Small intestine (tissue), 7 donors: Measurements from ENCODE around the gene C13orf42. TPM values are rescaled to one million over a fixed set of nuclear protein-coding genes. Genes with fewer than 3 reads are reported as not detected.

ENCODE experiments used
- DNase-seq, 2 donors: peaks; one replicate each; pipeline versions ENCODE4 v3.0.0 to v3.0.0-alpha.2; 2013
- FAIRE-seq: peaks from 2 replicates; lab custom pipeline; 2012; peaks lifted over from hg19 to GRCh38; lab: Jason Lieb, UNC
- H3K27ac ChIP-seq, 3 donors: one replicate each; pipeline ENCODE4 v1.5.1; 2013; ENCODE audit warnings: low read length in 2 of 3, mild to moderate bottlenecking in 2 of 3, control low read depth in 1 of 3, inconsistent platforms in 1 of 3, low read depth in 1 of 3, moderate library complexity in 1 of 3
- H3K27me3 ChIP-seq, 3 donors: one replicate each; pipeline ENCODE4 v1.6.1; 2013; ENCODE audit warnings: low read length in 3 of 3, inconsistent platforms in 1 of 3; ENCODE audit not compliant: control insufficient read depth in 3 of 3, insufficient read depth in 3 of 3
- H3K36me3 ChIP-seq, 3 donors: one replicate each; pipeline ENCODE4 v1.6.1; 2013; ENCODE audit warnings: low read length in 3 of 3, inconsistent platforms in 1 of 3, low read depth in 1 of 3, mild to moderate bottlenecking in 1 of 3, moderate library complexity in 1 of 3; ENCODE audit not compliant: control insufficient read depth in 3 of 3, insufficient read depth in 2 of 3
- H3K4me1 ChIP-seq, 3 donors: one replicate each; pipeline ENCODE4 v1.6.1; 2013; ENCODE audit warnings: low read length in 2 of 3, inconsistent platforms in 1 of 3, low read depth in 1 of 3, mild to moderate bottlenecking in 1 of 3, moderate library complexity in 1 of 3; ENCODE audit not compliant: control insufficient read depth in 3 of 3, insufficient read depth in 2 of 3
- H3K4me3 ChIP-seq, 3 donors: one replicate each; pipeline ENCODE4 v1.5.1; 2013; ENCODE audit warnings: low read length in 3 of 3, control low read depth in 1 of 3, inconsistent platforms in 1 of 3, low read depth in 1 of 3, mild to moderate bottlenecking in 1 of 3, moderate library complexity in 1 of 3
- H3K9me3 ChIP-seq, 2 donors: one replicate each; pipeline ENCODE4 v1.6.1; 2013; ENCODE audit warnings: low read depth in 1 of 2, low read length in 1 of 2; ENCODE audit not compliant: control insufficient read depth in 2 of 2, insufficient read depth in 1 of 2
- WGBS, 3 donors: extraction: QIAGEN DNeasy Blood & Tissue Kit; methylation state at CpG; one replicate each; pipeline ENCODE4 v1.1.7; 2013; 5-methylcytosine and 5-hydroxymethylcytosine counted together
- polyA plus RNA-seq, 4 donors: library from polyadenylated mRNA; stranded (reverse) in 3 of 4; unstranded in 1 of 4; fragments of 200-250 nt in 3 of 4; fragments of 120-200 nt in 1 of 4; gene quantifications; one replicate each; pipeline versions ENCODE4 v1.2.1 to v1.2.3, GENCODE V29; 2013
- donor health status: healthy with polysubstance abuse.
- donor health status: control.
- donor health status: control.
- donor health status: Bipolar disorder and iron deficiency.
- donor health status: healthy.

The C13orf42 gene
- polyA plus RNA-seq, 4 donors = not detected

DNA sequence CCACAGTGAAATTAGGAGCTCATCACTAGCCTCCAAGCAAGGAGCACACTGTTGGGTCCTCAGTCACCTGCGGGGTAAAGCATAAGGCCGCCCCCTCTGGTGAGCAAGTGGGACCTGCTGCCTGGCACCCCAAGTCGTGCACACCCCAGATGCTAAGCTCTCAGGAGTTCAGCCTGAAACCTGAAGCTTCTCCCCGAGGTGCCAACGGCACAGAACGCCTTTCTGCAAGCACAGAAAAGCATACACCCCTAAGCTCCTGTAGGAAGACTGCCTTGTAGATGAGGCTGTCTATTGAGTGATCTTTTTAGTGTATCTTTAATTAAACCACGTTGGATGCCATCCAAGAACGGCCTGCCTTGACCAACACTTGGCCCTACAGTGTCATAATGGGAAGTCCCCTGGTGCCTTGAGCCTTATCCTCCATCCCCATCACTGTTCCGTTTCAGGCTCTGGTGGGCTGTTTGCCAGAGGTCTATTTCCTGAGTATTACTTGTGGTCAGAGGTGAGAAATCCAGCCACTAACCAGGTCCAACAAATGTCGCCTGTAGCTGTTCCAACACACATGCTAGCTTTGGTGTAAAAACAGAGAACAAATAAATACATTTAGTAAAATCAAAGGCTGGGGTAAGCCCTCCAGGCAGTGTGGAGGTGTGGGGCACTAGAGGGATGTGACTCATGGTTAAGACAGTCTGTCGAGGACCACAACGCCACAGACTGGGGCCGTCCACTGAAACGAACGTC lies 44.8 kb downstream of the C13orf42 start:
- FAIRE-seq (no peak), DNase-seq (no peak)
- no peaks in the 10 kb centered on the region for H3K9me3 ChIP-seq
- H3K27ac ChIP-seq = no peak overlapping the region
- no peaks in the 10 kb centered on the region for H3K36me3 ChIP-seq
- 55 to 69% (median 62%) methylated on average over 15 of the region's 15 CpGs for WGBS, 3 donors
- no peaks in the 10 kb centered on the region for H3K4me1 ChIP-seq
- no peak overlapping the region for H3K4me3 ChIP-seq
- H3K27me3 ChIP-seq = no peaks in the 10 kb centered on the region

DNA sequence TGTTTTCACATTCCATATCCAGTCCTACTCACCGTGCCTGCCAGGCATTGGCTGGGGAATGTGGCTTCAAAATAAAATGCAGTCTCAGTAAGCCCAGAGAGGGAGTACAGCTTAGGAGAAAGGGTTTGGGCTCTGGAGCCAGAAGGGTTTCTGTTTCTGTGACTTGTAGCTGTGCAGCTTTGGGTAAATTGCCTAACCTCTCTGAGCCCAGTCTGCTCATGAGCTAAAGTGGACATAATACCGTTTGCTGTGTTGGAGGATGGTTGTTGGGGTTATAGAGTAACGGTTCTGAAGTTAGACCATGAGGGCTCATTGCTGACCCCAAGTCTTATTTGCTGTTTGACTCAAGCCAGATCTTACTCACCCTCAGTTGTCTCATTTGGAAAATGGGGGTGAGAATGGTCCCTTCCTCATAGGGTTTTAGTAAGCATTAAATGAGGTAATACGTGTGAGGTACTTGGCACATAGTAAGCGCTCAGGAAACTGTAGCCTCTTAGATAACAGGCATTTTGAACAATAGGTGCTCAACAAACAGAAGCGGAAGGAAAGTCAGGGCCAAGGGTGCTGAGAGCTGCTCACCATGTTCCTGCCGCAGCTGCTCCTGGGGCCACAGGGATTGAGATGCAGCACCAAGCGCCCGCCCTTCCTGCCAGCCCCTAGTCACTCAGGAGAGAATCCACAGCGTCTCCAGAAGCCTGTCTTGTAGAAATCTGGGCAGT lies 45.5 kb downstream of the C13orf42 start:
- DNase-seq = no peak
- no peaks in the 10 kb centered on the region for H3K36me3 ChIP-seq
- no peaks in the 10 kb centered on the region for H3K4me1 ChIP-seq
- no peaks in the 10 kb centered on the region for H3K27me3 ChIP-seq
- no peak overlapping the region for H3K4me3 ChIP-seq
- FAIRE-seq = no peak
- H3K9me3 ChIP-seq = no peaks in the 10 kb centered on the region
- 78 to 84% (median 81%) methylated on average over 10 of the region's 10 CpGs for WGBS, 3 donors
- no peak overlapping the region for H3K27ac ChIP-seq

DNA sequence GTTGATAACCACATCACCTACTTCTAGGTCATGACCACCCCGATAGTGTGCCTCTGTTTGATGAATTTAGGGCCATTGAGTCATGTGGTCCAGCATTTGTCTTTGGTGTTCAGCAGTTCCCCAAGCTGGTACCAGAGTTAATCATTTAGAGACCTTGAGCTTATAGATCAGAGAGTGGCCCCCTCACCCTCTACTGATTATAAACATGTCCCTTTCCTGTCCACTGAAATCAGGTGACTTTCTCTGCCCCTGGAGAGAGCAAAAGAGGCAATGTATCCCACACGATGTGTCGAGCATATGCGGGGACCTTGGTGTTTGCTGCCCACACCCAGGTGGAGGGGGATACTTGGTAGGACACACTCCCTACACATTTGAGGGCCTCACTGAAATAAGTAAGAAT lies 46.3 kb downstream of the C13orf42 start:
- no peak overlapping the region for H3K27ac ChIP-seq
- no peaks in the 10 kb centered on the region for H3K9me3 ChIP-seq
- H3K36me3 ChIP-seq = no peaks in the 10 kb centered on the region
- no peak for DNase-seq
- no peaks in the 10 kb centered on the region for H3K27me3 ChIP-seq
- H3K4me1 ChIP-seq = no peaks in the 10 kb centered on the region
- whole genome bisulfite sequencing, 3 donors = 64 to 81% (median 75%) methylated on average over 4 of the region's 4 CpGs
- no peak overlapping the region for H3K4me3 ChIP-seq
- no peak for FAIRE-seq

DNA sequence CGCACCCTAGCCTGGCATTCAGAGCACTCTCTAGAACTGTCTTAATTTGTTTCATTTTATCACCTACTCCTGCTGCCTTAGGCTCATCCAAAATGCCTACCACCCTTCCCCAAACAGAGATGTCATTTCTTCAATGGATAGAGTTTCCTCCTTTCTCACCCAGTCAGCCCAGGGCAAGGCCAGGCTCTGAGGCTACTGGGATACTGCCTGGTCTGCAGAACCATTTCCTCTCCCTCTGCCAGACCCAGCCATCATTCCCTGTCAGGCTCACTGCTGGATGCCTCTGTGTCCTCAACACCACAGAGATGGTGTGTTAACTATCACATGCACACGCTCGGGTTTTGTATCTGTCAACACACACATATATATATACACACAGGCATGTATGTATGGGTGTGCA lies 47.2 kb downstream of the C13orf42 start:
- H3K27ac ChIP-seq = no peak overlapping the region
- FAIRE-seq = no peak

DNA sequence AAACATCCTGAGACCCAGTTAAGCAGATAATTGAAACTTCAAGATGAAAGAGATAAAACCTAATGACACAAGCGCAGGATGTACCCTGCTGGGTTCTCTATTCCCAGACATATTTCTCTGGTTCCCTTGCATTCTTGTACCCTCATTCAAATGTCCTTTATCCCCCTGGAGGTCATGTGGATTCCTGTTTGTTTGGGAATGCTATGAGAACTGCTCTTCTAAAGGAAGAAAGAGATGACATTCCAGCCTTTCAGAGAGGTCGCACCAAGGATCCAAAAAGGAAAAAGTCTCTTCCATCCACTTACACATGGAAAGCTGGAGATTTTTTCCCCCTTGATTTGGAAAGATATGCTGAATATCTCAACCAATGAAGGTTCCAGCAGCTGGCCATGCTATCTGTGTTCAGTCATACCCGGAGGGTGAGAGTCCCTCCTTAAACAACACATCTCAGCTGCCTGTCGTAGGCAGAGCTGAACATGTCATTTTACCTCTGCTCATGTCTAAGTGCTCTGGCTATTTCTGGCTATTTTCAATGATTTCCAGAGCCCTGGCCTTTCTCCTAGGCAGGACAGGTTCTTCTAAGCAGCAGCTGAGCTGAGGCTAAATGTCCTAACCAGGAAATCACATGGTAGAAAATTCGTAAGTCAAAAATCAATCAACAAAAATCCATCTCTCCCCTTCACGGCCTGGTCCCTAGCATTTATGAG lies 52.5 kb downstream of the C13orf42 start:
- H3K9me3 ChIP-seq = no peaks in the 10 kb centered on the region
- H3K36me3 ChIP-seq = no peaks in the 10 kb centered on the region
- FAIRE-seq (no peak), DNase-seq (no peak)
- no peaks in the 10 kb centered on the region for H3K4me1 ChIP-seq
- no peak overlapping the region for H3K27ac ChIP-seq
- H3K27me3 ChIP-seq = no peaks in the 10 kb centered on the region
- WGBS, 3 donors = 77 to 82% (median 79%) methylated on average over 6 of the region's 6 CpGs
- H3K4me3 ChIP-seq = no peak overlapping the region

More for the DNA sequence above, 47.2 kb downstream of the C13orf42 start:
- DNase-seq = no peak
- Histone ChIP-seq H3K9me3 (no peaks in the 10 kb centered on the region), H3K27me3 (no peaks in the 10 kb centered on the region), H3K4me3 (no peak overlapping the region), H3K4me1 (no peaks in the 10 kb centered on the region), H3K36me3 (no peaks in the 10 kb centered on the region)
- WGBS, 3 donors = 89 to 95% (median 92%) methylated on average over 3 of the region's 3 CpGs

DNA sequence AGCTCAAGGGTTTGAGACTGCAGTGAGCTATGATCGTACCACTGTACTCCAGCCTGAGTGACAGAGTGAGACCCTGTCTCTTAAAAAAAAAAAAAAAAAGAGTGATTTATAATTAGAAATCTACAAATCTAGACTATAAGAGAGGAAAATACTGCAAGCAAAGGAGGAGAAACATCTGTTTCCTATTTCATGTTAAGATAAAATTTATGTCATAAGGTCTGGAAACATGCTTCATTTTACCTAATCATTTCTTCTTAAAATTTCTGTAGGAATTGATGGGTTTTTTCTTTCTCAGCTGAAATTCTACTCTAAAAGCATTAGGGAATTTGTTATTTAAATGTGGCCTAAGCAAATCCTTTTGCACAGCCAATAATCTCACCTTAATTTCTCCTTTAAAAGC lies 53.2 kb downstream of the C13orf42 start:
- no peak overlapping the region for H3K4me3 ChIP-seq
- WGBS, 3 donors = 86 to 100% (median 94%) methylated on average over 1 of the region's 1 CpG
- no peaks in the 10 kb centered on the region for H3K4me1 ChIP-seq
- H3K9me3 ChIP-seq = no peaks in the 10 kb centered on the region
- FAIRE-seq = no peak
- no peaks in the 10 kb centered on the region for H3K36me3 ChIP-seq
- DNase-seq = no peak
- H3K27ac ChIP-seq = no peak overlapping the region
- H3K27me3 ChIP-seq = no peaks in the 10 kb centered on the region

DNA sequence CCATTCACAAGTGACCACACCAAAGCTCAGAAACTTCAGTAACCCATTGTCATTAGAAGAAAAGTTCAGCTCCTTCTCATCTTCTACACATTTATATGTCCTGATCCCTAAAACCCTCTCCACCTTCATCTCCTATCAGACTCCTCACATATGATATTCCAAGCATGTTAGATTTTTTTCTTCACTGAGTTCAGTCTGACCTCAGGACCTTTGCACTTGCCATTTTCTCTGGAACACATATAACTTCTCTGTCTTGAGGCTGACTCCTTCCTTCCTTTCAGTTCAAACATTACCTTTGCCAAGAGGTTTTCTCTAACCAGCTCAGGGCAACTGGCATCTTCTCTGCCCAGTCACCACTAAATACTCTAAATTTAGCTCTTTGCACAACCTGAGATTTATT lies 54.1 kb downstream of the C13orf42 start:
- Histone ChIP-seq H3K4me1 (no peaks in the 10 kb centered on the region), H3K27me3 (no peaks in the 10 kb centered on the region), H3K4me3 (no peak overlapping the region), H3K9me3 (no peaks in the 10 kb centered on the region), H3K36me3 (no peaks in the 10 kb centered on the region), H3K27ac (no peak overlapping the region)
- no peak for DNase-seq
- FAIRE-seq = no peak

DNA sequence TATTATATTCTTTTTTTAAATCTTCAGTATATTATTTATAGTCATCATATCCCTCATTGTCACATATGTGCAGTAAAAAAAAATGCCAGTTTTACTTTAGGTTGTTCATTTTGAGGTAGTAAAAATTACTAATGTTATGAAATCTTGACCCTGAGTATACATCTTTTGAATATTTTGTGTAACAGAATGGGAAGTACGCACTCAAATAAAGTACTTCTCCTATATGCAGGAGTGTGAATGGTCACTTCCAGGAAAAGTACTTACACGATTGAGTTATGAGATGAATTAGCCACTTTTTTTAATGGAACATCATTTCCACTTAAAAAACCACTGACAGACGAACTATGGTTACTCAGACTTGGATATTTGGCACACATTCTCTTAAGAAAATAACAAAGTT lies 58.5 kb downstream of the C13orf42 start:
- 64 to 70% (median 68%) methylated on average over 3 of the region's 3 CpGs for WGBS, 3 donors
- no peaks in the 10 kb centered on the region for H3K36me3 ChIP-seq
- no peak for FAIRE-seq
- no peaks in the 10 kb centered on the region for H3K27me3 ChIP-seq
- H3K4me3 ChIP-seq = no peak overlapping the region
- no peak overlapping the region for H3K27ac ChIP-seq
- DNase-seq = no peak
- no peaks in the 10 kb centered on the region for H3K9me3 ChIP-seq
- H3K4me1 ChIP-seq = no peaks in the 10 kb centered on the region
